ENCODE measurements around the gene CLEC4F. TPM values are rescaled to one million over a fixed set of nuclear protein-coding genes. Genes with fewer than 3 reads are reported as not detected.

The CLEC4F gene
- total RNA-seq = 1 to 10 TPM in 1 of 4 donors, not detected in 3; 1.4 TPM

GRCh38 chr2:70820499-70820898 is at the start of gene CLEC4F:
TSS of gene CLEC4F (minus strand) at chr2:70820599. CDS start at chr2:70820523, 76 bp downstream.
- DNase-seq = no peak
- H3K4me1 ChIP-seq = no peaks in the 10 kb centered on the region
- 77 to 82% methylated on average over 7 of the region's 7 CpGs for WGBS, 2 donors
- no peaks in the 10 kb centered on the region for H3K9me3 ChIP-seq
- TF ChIP-seq CTCF (IDR thresholded peaks at IDR 0.05) = no peak
- TF ChIP-seq POLR2A (IDR thresholded peaks at IDR 0.05) = no peak
- H3K27ac ChIP-seq = no peak within 1 kb of the TSS
- intact Hi-C loops (cut with DNase I) = no loop called here
- H3K27me3 ChIP-seq = no peaks in the 10 kb centered on the region
- H3K4me3 ChIP-seq (replicated peaks in 1 of 3) = no peak within 1 kb of the TSS
- no peaks in the 10 kb centered on the region for H3K36me3 ChIP-seq

DNA sequence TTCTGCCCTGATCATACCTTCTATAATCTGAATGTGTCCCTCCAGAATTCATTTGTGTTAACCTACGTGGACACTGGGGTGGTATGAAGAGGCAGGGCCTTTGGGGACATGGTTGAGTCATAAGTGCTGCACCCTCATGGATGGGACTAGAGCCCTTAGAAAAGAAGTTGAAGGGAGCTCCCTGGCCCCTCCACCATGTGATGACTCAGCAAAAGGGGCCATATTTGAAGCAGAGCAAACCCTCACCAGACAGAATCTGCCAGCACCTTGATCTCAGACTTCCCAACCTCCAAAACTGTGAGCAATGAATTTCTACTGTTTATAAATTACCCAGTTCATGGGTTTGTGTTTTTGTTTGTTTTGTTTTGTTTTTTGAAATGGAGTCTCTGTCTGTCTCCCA is 48.6 kb upstream of the CLEC4F start:
- Histone ChIP-seq H3K27me3 (no peaks in the 10 kb centered on the region), H3K4me3 (replicated peaks in 1 of 3) (no peak overlapping the region), H3K9me3 (no peaks in the 10 kb centered on the region), H3K27ac (no peak overlapping the region), H3K4me1 (peaks cover 0 to 7% of the 10 kb centered on the region in 2 donors), H3K36me3 (no peaks in the 10 kb centered on the region)
- no peak for DNase-seq
- 82 to 100% methylated on average over 1 of the region's 1 CpG for WGBS, 2 donors
- TF ChIP-seq POLR2A (IDR thresholded peaks at IDR 0.05) (no peak), CTCF (IDR thresholded peaks at IDR 0.05) (no peak)
- intact Hi-C loops (cut with DNase I) = no loop called here

DNA sequence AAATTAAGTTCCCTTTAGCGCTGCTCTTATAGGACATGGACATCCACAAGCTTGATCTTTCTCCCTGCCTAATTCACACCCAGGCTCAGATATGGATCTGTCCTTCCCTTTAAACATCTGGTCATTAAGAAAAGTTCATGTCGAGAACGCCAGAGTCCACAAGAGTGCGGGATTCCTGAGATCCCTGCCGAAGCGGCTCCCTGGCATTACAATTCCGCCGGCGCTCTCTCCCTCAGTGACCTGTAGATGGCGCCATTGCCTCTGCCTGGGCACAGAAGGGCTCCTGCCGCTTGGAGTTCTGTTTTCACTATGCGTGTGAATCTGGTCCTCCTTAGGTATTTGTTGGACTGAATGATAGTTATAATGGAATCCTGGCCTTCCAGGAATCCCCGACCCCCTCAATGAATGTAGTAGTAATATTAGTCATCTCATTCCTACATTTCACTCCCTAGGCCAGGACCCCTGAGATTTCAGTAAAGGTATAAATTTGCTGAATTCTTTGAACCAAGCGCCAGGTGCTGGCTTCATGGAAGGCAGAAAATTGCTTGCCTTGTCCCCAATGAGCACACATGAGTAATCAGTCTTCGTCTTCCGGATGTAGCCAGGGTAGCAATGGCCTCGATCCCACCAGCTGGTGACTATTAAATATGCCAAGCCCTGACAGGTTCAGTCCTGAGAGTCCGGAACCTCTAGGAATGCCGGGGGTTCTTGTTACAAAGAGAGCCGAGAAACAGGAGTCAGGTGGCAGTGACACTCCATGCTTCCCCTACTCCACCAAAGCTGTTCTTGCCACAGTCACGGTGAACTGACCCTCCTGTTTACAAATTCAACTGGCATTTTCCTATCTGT is 41.6 kb upstream of the CLEC4F start:
- intact Hi-C loops (cut with DNase I) = loop anchor here (2.0 kb wide), 1 partner anchor 85 kb away; no protein-coding TSS in a partner anchor
- Histone ChIP-seq H3K9me3 (no peaks in the 10 kb centered on the region), H3K36me3 (no peaks in the 10 kb centered on the region), H3K4me3 (replicated peaks in 1 of 3) (no peak overlapping the region), H3K27ac (no peak overlapping the region), H3K27me3 (no peaks in the 10 kb centered on the region), H3K4me1 (no peaks in the 10 kb centered on the region)
- TF ChIP-seq POLR2A (IDR thresholded peaks at IDR 0.05) = no peak
- TF ChIP-seq CTCF (IDR thresholded peaks at IDR 0.05) = peak; percentile 71 to 95 (median 86)
- WGBS, 2 donors = 22 to 23% methylated on average over 21 of the region's 21 CpGs
- peak; percentile 77 to 82 for DNase-seq

DNA sequence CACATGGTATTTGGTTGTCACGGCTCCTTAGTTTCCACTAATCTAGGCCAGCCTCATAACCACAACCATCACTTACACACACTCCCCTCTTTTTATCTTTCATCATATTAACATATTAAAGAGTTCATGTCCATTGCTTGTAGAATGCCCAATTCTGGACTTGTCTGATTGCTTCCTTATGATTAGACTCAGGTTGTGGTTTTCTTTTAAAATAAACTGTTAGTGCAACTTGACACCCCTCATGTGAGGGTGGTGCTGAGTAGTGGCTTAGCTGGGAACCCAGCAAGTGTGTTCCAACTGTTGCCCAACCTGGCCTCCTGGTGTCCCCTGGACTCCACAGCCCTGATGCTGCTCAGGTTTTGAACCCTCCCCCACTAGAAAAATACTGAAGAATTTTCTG is 35.3 kb upstream of the CLEC4F start:
- no peak for DNase-seq
- intact Hi-C loops (cut with DNase I) = no loop called here
- WGBS, 2 donors = 86 to 89% methylated on average over 1 of the region's 1 CpG
- no peaks in the 10 kb centered on the region for H3K27me3 ChIP-seq
- no peaks in the 10 kb centered on the region for H3K4me1 ChIP-seq
- no peak overlapping the region for H3K27ac ChIP-seq
- H3K36me3 ChIP-seq = no peaks in the 10 kb centered on the region
- TF ChIP-seq CTCF (IDR thresholded peaks at IDR 0.05) (no peak), POLR2A (IDR thresholded peaks at IDR 0.05) (no peak)
- H3K9me3 ChIP-seq = no peaks in the 10 kb centered on the region
- no peak overlapping the region for H3K4me3 ChIP-seq (replicated peaks in 1 of 3)

DNA sequence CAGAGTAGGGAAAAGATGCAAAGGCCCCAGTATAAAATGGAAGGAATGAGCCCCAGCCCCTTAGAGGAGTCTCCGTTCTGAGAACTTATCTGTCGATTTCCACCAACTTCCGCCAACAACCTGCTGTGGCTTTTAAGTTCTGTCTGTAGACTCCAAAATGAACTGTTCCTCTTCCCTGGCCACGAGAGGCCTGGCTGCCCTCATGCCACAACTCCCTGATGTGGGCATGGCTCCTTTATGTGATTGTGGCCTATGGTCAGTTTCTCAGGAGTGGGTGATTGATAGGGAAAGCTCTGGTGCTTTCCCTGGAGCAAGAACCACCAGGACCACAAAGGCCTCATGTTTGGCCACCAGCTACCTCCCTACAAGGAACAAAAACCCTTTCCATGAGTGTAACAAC is 34.0 kb upstream of the CLEC4F start:
- 87 to 92% methylated on average over 4 of the region's 4 CpGs for WGBS, 2 donors

More for the DNA sequence above, 34.0 kb upstream of the CLEC4F start:
- no peak overlapping the region for H3K4me3 ChIP-seq (replicated peaks in 1 of 3)
- no peak for DNase-seq
- TF ChIP-seq POLR2A (IDR thresholded peaks at IDR 0.05) = no peak
- no peak for TF ChIP-seq CTCF (IDR thresholded peaks at IDR 0.05)
- intact Hi-C loops (cut with DNase I) = no loop called here
- no peak overlapping the region for H3K27ac ChIP-seq
- no peaks in the 10 kb centered on the region for H3K27me3 ChIP-seq
- no peaks in the 10 kb centered on the region for H3K4me1 ChIP-seq
- H3K36me3 ChIP-seq = no peaks in the 10 kb centered on the region
- no peaks in the 10 kb centered on the region for H3K9me3 ChIP-seq
